Medulla oblongata (tissue), 1 donor: ENCODE data around the gene TRIO.

Experiments used
- DNase-seq: peaks from one replicate; pipeline ENCODE4 v3.0.0-alpha.2; 2015; ENCODE audit errors: extremely low spot score

TRIO gene

GRCh38 chr5:14226554-14226953 lies 83.4 kb downstream of the TRIO start:
- no peak for DNase-seq

GRCh38 chr5:14226992-14227391 lies 83.8 kb downstream of the TRIO start:
- no peak for DNase-seq

GRCh38 chr5:14227513-14227912 lies 84.4 kb downstream of the TRIO start:
- no peak for DNase-seq

- no peak for DNase-seq
Measured at GRCh38 chr5:14228219-14228618, 85.1 kb downstream of the TRIO start.

- no peak for DNase-seq
Measured at GRCh38 chr5:14229181-14229580, 86.0 kb downstream of the TRIO start.

GRCh38 chr5:14229734-14230133 lies 86.6 kb downstream of the TRIO start:
- DNase-seq, result no peak

- no peak for DNase-seq
Measured at GRCh38 chr5:14231156-14231555, 88.0 kb downstream of the TRIO start.

GRCh38 chr5:14231890-14232289 lies 88.7 kb downstream of the TRIO start:
- no peak for DNase-seq

GRCh38 chr5:14234204-14234603 lies 91.1 kb downstream of the TRIO start:
- no peak for DNase-seq

- no peak for DNase-seq
Measured at GRCh38 chr5:14235872-14236271, 92.7 kb downstream of the TRIO start.

GRCh38 chr5:14236757-14237156 lies 93.6 kb downstream of the TRIO start:
- DNase-seq, result no peak

- DNase-seq, result no peak
Measured at GRCh38 chr5:14237317-14238086, 94.4 kb downstream of the TRIO start.

GRCh38 chr5:14238272-14238671 lies 95.1 kb downstream of the TRIO start:
- DNase-seq, result no peak

GRCh38 chr5:14239404-14239803 lies 96.3 kb downstream of the TRIO start:
- DNase-seq, result no peak

- DNase-seq, result no peak
Measured at GRCh38 chr5:14239951-14240350, 96.8 kb downstream of the TRIO start.

- no peak for DNase-seq
Measured at GRCh38 chr5:14240359-14240758, 97.2 kb downstream of the TRIO start.

GRCh38 chr5:14241141-14241540 lies 98.0 kb downstream of the TRIO start:
- no peak for DNase-seq

GRCh38 chr5:14242447-14242846 lies 99.3 kb downstream of the TRIO start:
- no peak for DNase-seq

GRCh38 chr5:14242871-14243383 lies 99.8 kb downstream of the TRIO start:
- no peak for DNase-seq

- no peak for DNase-seq
Measured at GRCh38 chr5:14243766-14244165, 100.6 kb downstream of the TRIO start.

- no peak for DNase-seq
Measured at GRCh38 chr5:14244721-14245120, 101.6 kb downstream of the TRIO start.

GRCh38 chr5:14245132-14245925 lies 102.2 kb downstream of the TRIO start:
- DNase-seq, result no peak
